Measurements from ENCODE around the gene ANO1.

DNA sequence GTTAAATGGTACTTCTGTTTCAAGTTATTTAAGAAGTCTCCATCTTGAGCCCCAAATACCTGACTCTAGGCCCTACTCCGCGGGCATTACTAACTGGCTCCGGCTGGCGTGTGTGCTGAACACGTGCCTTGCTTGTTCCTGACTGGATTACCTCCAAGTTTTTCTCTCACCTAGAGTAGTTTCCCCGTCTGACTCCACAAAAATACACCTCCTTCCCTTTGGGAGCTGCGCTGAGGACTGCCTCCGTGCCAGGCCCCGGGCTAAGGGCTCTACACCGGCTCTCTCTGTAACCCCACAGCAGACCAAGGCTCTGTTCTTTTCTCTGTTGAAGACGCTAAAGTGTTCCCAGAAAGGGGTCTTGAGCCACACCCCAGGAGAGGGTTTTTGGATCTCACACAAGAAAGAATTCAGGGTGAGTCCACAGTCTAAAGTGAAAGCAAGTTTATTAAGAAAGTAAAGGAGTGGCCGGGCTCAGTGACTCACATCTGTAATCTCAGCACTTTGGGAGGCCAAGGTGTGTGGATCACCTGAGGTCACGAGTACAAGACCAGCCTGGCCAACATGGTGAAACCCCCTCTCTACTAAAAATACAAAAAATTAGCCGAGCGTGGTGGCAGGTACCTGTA is 61.8 kb downstream of the ANO1 start:
- TF ChIP-seq, protein P1, sequence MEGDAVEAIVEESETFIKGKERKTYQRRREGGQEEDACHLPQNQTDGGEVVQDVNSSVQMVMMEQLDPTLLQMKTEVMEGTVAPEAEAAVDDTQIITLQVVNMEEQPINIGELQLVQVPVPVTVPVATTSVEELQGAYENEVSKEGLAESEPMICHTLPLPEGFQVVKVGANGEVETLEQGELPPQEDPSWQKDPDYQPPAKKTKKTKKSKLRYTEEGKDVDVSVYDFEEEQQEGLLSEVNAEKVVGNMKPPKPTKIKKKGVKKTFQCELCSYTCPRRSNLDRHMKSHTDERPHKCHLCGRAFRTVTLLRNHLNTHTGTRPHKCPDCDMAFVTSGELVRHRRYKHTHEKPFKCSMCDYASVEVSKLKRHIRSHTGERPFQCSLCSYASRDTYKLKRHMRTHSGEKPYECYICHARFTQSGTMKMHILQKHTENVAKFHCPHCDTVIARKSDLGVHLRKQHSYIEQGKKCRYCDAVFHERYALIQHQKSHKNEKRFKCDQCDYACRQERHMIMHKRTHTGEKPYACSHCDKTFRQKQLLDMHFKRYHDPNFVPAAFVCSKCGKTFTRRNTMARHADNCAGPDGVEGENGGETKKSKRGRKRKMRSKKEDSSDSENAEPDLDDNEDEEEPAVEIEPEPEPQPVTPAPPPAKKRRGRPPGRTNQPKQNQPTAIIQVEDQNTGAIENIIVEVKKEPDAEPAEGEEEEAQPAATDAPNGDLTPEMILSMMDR (IDR thresholded peaks at IDR 0.05; ENCODE audit: insufficient read depth, low read length, poor library complexity, severe bottlenecking) = no peak
- TF ChIP-seq EZH2phosphoT487 (conservative IDR thresholded peaks at IDR 0.05; ENCODE audit: low read length) = no peak

All from SU-DHL-6 (cell line).